Tibial artery (tissue), 4 donors: ENCODE data around the gene VTCN1.

Source experiments
- DNase-seq, 2 donors: peaks; one replicate each; pipeline ENCODE4 v3.0.0-alpha.2; 2019
- H3K27ac ChIP-seq, 2 donors: fragments of 200-600 bp; sonication (generic) in 1 of 2; 1 replicate in 1 of 2; 2 replicates in 1 of 2; pipeline ENCODE4 v1.5.1; 2018 to 2019; ENCODE audit warnings: mild to moderate bottlenecking in 1 of 2
- H3K27me3 ChIP-seq, 2 donors: fragments of 200-600 bp; sonication (generic) in 1 of 2; one replicate each; pipeline versions ENCODE4 v1.5.1 to v1.6.0; 2016 to 2019
- H3K36me3 ChIP-seq, 3 donors: fragments of 200-600 bp; sonication (generic) in 2 of 3; one replicate each; pipeline ENCODE4 v1.5.1; 2016 to 2019; ENCODE audit warnings: mild to moderate bottlenecking in 2 of 3
- H3K4me1 ChIP-seq, 4 donors: fragments of 200-600 bp; sonication (generic) in 2 of 4; 1 replicate in 3 of 4; 2 replicates in 1 of 4; pipeline ENCODE4 v1.5.1; 2016 to 2019
- H3K4me3 ChIP-seq, 2 donors: fragments of 200-600 bp; sonication (generic) in 1 of 2; 1 replicate in 1 of 2; 2 replicates in 1 of 2; pipeline ENCODE4 v1.5.1; 2018 to 2019; ENCODE audit warnings: mild to moderate bottlenecking in 2 of 2
- H3K9me3 ChIP-seq, 3 donors: fragments of 200-600 bp; sonication (generic) in 1 of 3; one replicate each; pipeline ENCODE4 v1.5.1; 2016 to 2019
- CTCF ChIP-seq, 2 experiments: fragments of 200-600 bp in 1 of 2; fragments of 450-650 bp in 1 of 2; IDR thresholded peaks; one replicate each; pipeline ENCODE4 v1.5.1; 2017 to 2019; ENCODE audit warnings: antibody characterized with exemption in 2 of 2, mild to moderate bottlenecking in 1 of 2, moderate library complexity in 1 of 2
- intact Hi-C: fragments of 100-400 bp; cut with DNase I; formaldehyde crosslinking; loops from one replicate; pipeline ENCODE4 v1.15.0; 2023; ENCODE audit warnings: low total_unique reads

The VTCN1 gene

GRCh38 chr1:117209094-117209493, 1.6 kb downstream of the VTCN1 start:
- H3K27me3 ChIP-seq, result no peaks in the 10 kb centered on the region
- no peak for DNase-seq
- no peaks in the 10 kb centered on the region for H3K4me1 ChIP-seq
- intact Hi-C loops, result no loop called here
- TF ChIP-seq CTCF (IDR thresholded peaks at IDR 0.05), result no peak
- H3K27ac ChIP-seq, result no peak overlapping the region
- no peaks in the 10 kb centered on the region for H3K36me3 ChIP-seq
- no peaks in the 10 kb centered on the region for H3K9me3 ChIP-seq
- H3K4me3 ChIP-seq, result no peak overlapping the region

- Histone ChIP-seq H3K27me3 (no peaks in the 10 kb centered on the region), H3K4me1 (no peaks in the 10 kb centered on the region), H3K9me3 (no peaks in the 10 kb centered on the region), H3K36me3 (no peaks in the 10 kb centered on the region), H3K4me3 (no peak overlapping the region), H3K27ac (no peak overlapping the region)
- TF ChIP-seq CTCF (IDR thresholded peaks at IDR 0.05), result no peak
- intact Hi-C loops, result no loop called here
- no peak for DNase-seq
Observed at GRCh38 chr1:117208580-117208979, 2.1 kb downstream of the VTCN1 start.

- intact Hi-C loops, result no loop called here
- Histone ChIP-seq H3K4me3 (no peak overlapping the region), H3K4me1 (no peaks in the 10 kb centered on the region), H3K27ac (no peak overlapping the region), H3K27me3 (peaks cover 0 to 7% of the 10 kb centered on the region in 2 donors), H3K36me3 (no peaks in the 10 kb centered on the region), H3K9me3 (no peaks in the 10 kb centered on the region)
- no peak for TF ChIP-seq CTCF (IDR thresholded peaks at IDR 0.05)
- no peak for DNase-seq
Observed at GRCh38 chr1:117205368-117205767, 5.4 kb downstream of the VTCN1 start.

GRCh38 chr1:117201808-117202207, 8.9 kb downstream of the VTCN1 start:
- H3K36me3 ChIP-seq, result no peaks in the 10 kb centered on the region
- intact Hi-C loops, result no loop called here
- no peak for DNase-seq
- no peaks in the 10 kb centered on the region for H3K9me3 ChIP-seq
- H3K27ac ChIP-seq, result no peak overlapping the region
- H3K27me3 ChIP-seq, result peaks cover 0 to 7% of the 10 kb centered on the region in 2 donors
- H3K4me1 ChIP-seq, result no peaks in the 10 kb centered on the region
- TF ChIP-seq CTCF (IDR thresholded peaks at IDR 0.05), result no peak
- H3K4me3 ChIP-seq, result no peak overlapping the region

- no peaks in the 10 kb centered on the region for H3K4me1 ChIP-seq
- no peak for TF ChIP-seq CTCF (IDR thresholded peaks at IDR 0.05)
- no peaks in the 10 kb centered on the region for H3K36me3 ChIP-seq
- intact Hi-C loops, result no loop called here
- DNase-seq, result no peak
- H3K9me3 ChIP-seq, result no peaks in the 10 kb centered on the region
- H3K4me3 ChIP-seq, result no peak overlapping the region
- H3K27me3 ChIP-seq, result peaks cover 0 to 7% of the 10 kb centered on the region in 2 donors
- H3K27ac ChIP-seq, result no peak overlapping the region
Observed at GRCh38 chr1:117198097-117198496, 12.6 kb downstream of the VTCN1 start.

- Histone ChIP-seq H3K4me1 (no peaks in the 10 kb centered on the region), H3K36me3 (no peaks in the 10 kb centered on the region), H3K9me3 (no peaks in the 10 kb centered on the region), H3K27ac (no peak overlapping the region), H3K27me3 (no peaks in the 10 kb centered on the region), H3K4me3 (no peak overlapping the region)
- TF ChIP-seq CTCF (IDR thresholded peaks at IDR 0.05), result no peak
- intact Hi-C loops, result no loop called here
- no peak for DNase-seq
Observed at GRCh38 chr1:117189726-117190125, 21.0 kb downstream of the VTCN1 start.
